Measurements from ENCODE around the gene LRIG3. TPM values are rescaled to one million over a fixed set of nuclear protein-coding genes. Genes with fewer than 3 reads are reported as not detected.
"Not testable (repeated sequence)": the region's sequence is repeated elsewhere in the genome, so short reads cannot be mapped to it uniquely, and the experiment has no call there.

Gene LRIG3
- total and polyA plus RNA-seq, 4 donors, result 6.5 to 111 (median 22.1) TPM

DNA sequence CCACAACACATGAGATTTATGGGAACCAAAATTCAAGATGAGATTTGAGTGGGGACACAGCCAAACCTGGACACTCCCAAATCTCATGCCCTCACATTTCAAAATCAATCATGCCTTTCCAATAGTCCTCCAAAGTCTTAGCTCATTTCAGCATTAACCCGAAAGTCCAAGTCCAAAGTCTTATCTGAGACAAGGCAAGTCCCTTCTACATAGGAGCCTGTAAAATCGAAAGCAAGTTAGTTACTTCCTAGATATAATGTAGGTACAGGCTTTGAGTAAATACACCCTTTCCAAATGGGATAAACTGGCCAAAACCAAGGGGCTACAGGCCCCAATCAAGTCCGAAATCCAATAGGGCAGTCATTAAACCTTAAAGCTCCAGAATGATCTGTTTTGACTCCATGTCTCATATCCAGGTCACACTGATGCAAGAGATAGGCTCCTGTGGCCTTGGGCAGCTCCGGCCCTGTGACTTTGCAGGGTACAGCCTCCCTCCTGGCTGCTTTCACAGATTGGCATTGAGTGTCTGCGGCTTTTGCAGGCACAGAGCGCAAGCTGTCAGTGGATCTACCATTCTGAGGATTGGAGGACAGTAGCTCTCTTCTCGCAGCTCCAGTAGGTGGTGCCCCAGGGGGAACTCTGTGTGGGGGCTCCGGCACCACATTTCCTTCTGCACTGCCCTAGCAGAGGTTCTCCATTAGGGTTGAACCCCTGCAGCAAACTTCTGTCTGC is 60.1 kb downstream of the LRIG3 start:
- no peak for DNase-seq

DNA sequence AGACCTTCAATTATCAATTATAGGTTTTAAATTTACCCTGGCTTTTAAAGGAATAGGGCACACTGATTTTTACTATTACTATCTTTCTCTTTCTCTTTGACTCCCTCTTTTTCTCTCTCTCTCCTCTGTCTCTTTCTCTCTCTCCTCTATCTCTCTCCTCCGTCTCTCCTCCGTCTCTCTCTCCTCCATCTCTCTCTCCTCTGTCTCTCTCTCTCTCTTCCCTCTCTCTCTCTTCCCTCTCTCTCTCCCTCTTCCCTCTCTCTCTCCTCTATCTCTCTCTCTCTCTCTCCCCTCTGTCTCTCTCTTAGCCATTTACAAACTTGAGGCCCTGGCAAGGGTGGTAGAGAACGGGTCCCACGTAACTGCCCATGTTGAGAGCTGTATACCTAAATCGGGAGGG is 62.3 kb downstream of the LRIG3 start:
- H3K27me3 ChIP-seq (ENCODE audit: control insufficient read depth in 3 of 3, insufficient read depth in 3 of 3, low read length in 2 of 3), result no peaks in the 10 kb centered on the region
- H3K4me1 ChIP-seq (ENCODE audit: control insufficient read depth in 5 of 5, insufficient read depth in 5 of 5, low read length in 5 of 5), result no peaks in the 10 kb centered on the region
- TF ChIP-seq CTCF (IDR thresholded peaks at IDR 0.05; ENCODE audit: control extremely low read depth, extremely low read depth), result no peak
- no peaks in the 10 kb centered on the region for H3K9me3 ChIP-seq (ENCODE audit: control insufficient read depth in 4 of 4, insufficient read depth in 3 of 4, low read length in 3 of 4)
- H3K36me3 ChIP-seq (ENCODE audit: control insufficient read depth in 4 of 4, insufficient read depth in 4 of 4, low read length in 4 of 4), result no peaks in the 10 kb centered on the region
- no peak overlapping the region for H3K27ac ChIP-seq (ENCODE audit: low read depth in 1 of 2, low read length in 1 of 2)
- H3K4me3 ChIP-seq, result no peak overlapping the region
- 93 to 94% methylated on average over 5 of the region's 5 CpGs for WGBS, 2 donors
- no peak for DNase-seq
- no peak overlapping the region for H3K9ac ChIP-seq (ENCODE audit: insufficient read depth in 1 of 2, low read length in 2 of 2)
- ATAC-seq (ENCODE audit: insufficient read depth, low FRiP score), result no peak

More for the DNA sequence above, 60.1 kb downstream of the LRIG3 start:
- Histone ChIP-seq H3K4me3 (no peak overlapping the region), H3K4me1 (ENCODE audit: control insufficient read depth in 5 of 5, insufficient read depth in 5 of 5, low read length in 5 of 5) (no peaks in the 10 kb centered on the region), H3K27me3 (ENCODE audit: control insufficient read depth in 3 of 3, insufficient read depth in 3 of 3, low read length in 2 of 3) (no peaks in the 10 kb centered on the region), H3K27ac (ENCODE audit: low read depth in 1 of 2, low read length in 1 of 2) (no peak overlapping the region), H3K9me3 (ENCODE audit: control insufficient read depth in 4 of 4, insufficient read depth in 3 of 4, low read length in 3 of 4) (no peaks in the 10 kb centered on the region), H3K36me3 (ENCODE audit: control insufficient read depth in 4 of 4, insufficient read depth in 4 of 4, low read length in 4 of 4) (no peaks in the 10 kb centered on the region), H3K9ac (ENCODE audit: insufficient read depth in 1 of 2, low read length in 2 of 2) (no peak overlapping the region)
- no peak for TF ChIP-seq CTCF (IDR thresholded peaks at IDR 0.05; ENCODE audit: control extremely low read depth, extremely low read depth)
- WGBS, 2 donors, result 90 to 93% methylated on average over 8 of the region's 8 CpGs
- ATAC-seq (ENCODE audit: insufficient read depth, low FRiP score), result no peak

- DNase-seq; H3K4me1 ChIP-seq (ENCODE audit: control insufficient read depth in 5 of 5, insufficient read depth in 5 of 5, low read length in 5 of 5); ATAC-seq (ENCODE audit: insufficient read depth, low FRiP score); H3K27ac ChIP-seq (ENCODE audit: low read depth in 1 of 2, low read length in 1 of 2); H3K9ac ChIP-seq (ENCODE audit: insufficient read depth in 1 of 2, low read length in 2 of 2); H3K4me3 ChIP-seq; H3K9me3 ChIP-seq (ENCODE audit: control insufficient read depth in 4 of 4, insufficient read depth in 3 of 4, low read length in 3 of 4); H3K27me3 ChIP-seq (ENCODE audit: control insufficient read depth in 3 of 3, insufficient read depth in 3 of 3, low read length in 2 of 3); H3K36me3 ChIP-seq (ENCODE audit: control insufficient read depth in 4 of 4, insufficient read depth in 4 of 4, low read length in 4 of 4): not testable (repeated sequence)
- WGBS, 2 donors, result 17 to 52% methylated on average over 1 of the region's 1 CpG
Measured at GRCh38 chr12:58857206-58857605, 63.1 kb downstream of the LRIG3 start.

DNA sequence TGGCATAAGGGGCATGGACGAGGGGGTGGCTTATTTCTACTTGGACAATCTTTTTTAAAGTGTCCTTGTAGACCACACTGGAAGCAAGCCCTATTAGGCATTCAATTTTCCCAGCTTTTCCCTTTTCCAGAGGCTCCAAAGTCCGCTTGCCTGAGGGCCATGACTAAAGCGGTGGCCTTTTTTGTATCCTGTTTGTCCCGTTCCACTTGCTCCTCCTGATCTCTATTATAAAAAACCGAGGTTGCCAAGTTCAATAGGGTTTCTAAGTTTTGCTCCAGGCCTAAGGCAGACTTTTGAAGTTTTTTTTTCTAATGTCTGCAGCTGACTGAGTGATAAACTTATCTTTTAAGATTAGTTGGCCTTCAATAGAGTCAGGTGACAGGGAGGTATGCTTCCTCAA is 64.7 kb downstream of the LRIG3 start:
- not testable (repeated sequence) for H3K9ac ChIP-seq (ENCODE audit: insufficient read depth in 1 of 2, low read length in 2 of 2); DNase-seq; H3K9me3 ChIP-seq (ENCODE audit: control insufficient read depth in 4 of 4, insufficient read depth in 3 of 4, low read length in 3 of 4); ATAC-seq (ENCODE audit: insufficient read depth, low FRiP score); H3K27ac ChIP-seq (ENCODE audit: low read depth in 1 of 2, low read length in 1 of 2); H3K4me1 ChIP-seq (ENCODE audit: control insufficient read depth in 5 of 5, insufficient read depth in 5 of 5, low read length in 5 of 5); H3K4me3 ChIP-seq; H3K27me3 ChIP-seq (ENCODE audit: control insufficient read depth in 3 of 3, insufficient read depth in 3 of 3, low read length in 2 of 3); H3K36me3 ChIP-seq (ENCODE audit: control insufficient read depth in 4 of 4, insufficient read depth in 4 of 4, low read length in 4 of 4)
- WGBS, 2 donors, result 85 to 86% methylated on average over 5 of the region's 5 CpGs
